Spinal cord (tissue), 10 donors: ENCODE data around the gene CD46. TPM values are rescaled to one million over a fixed set of nuclear protein-coding genes. Genes with fewer than 3 reads are reported as not detected.
"Not testable (repeated sequence)": the region's sequence is repeated elsewhere in the genome, so short reads cannot be mapped to it uniquely, and the experiment has no call there.

Experiments used
- DNase-seq, 6 donors: peaks; one replicate each; pipeline versions ENCODE4 v3.0.0 to v3.0.0-alpha.2; 2013 to 2015; ENCODE audit warnings: low spot score in 6 of 6, low read depth in 4 of 6
- H3K27ac ChIP-seq: one replicate; pipeline ENCODE4 v1.5.1; 2013; ENCODE audit warnings: low read depth, low read length, control low read depth
- H3K27me3 ChIP-seq: one replicate; pipeline ENCODE4 v1.6.1; 2013; ENCODE audit warnings: low read length; ENCODE audit not compliant: control insufficient read depth, insufficient read depth
- H3K36me3 ChIP-seq: one replicate; pipeline ENCODE4 v1.6.1; 2013; ENCODE audit warnings: low read length; ENCODE audit not compliant: control insufficient read depth, insufficient read depth
- H3K4me1 ChIP-seq: one replicate; pipeline ENCODE4 v1.6.1; 2013; ENCODE audit warnings: low read length; ENCODE audit not compliant: control insufficient read depth, insufficient read depth
- H3K4me3 ChIP-seq: one replicate; pipeline ENCODE4 v1.5.1; 2013; ENCODE audit warnings: low read depth, low read length, control low read depth
- H3K9me3 ChIP-seq: one replicate; pipeline ENCODE4 v1.6.1; 2013; ENCODE audit warnings: low read length; ENCODE audit not compliant: control insufficient read depth, insufficient read depth
- WGBS: methylation state at CpG from one replicate; pipeline ENCODE4 v1.1.5; 2013; ENCODE audit warnings: missing lambda C conversion rate; ENCODE audit not compliant: insufficient coverage; 5-methylcytosine and 5-hydroxymethylcytosine counted together
- polyA plus RNA-seq, 2 donors: library from polyadenylated mRNA; unstranded; fragments of 120-200 nt; gene quantifications; one replicate each; pipeline ENCODE4 v1.2.1, GENCODE V29; 2013; ENCODE audit not compliant: insufficient read length in 2 of 2
- total RNA-seq, 2 donors: library from RNA; depleted of rRNA in 1 of 2; stranded (reverse); fragments of 120-200 nt in 1 of 2; fragments of >200 nt in 1 of 2; gene quantifications; one replicate each; pipeline versions ENCODE4 v1.2.3 to v1.2.4, GENCODE V29; 2013 to 2014
- donor health status: healthy.

CD46 gene
- total and polyA plus RNA-seq, 4 donors: 71.7 to 119 (median 95.9) TPM

DNA sequence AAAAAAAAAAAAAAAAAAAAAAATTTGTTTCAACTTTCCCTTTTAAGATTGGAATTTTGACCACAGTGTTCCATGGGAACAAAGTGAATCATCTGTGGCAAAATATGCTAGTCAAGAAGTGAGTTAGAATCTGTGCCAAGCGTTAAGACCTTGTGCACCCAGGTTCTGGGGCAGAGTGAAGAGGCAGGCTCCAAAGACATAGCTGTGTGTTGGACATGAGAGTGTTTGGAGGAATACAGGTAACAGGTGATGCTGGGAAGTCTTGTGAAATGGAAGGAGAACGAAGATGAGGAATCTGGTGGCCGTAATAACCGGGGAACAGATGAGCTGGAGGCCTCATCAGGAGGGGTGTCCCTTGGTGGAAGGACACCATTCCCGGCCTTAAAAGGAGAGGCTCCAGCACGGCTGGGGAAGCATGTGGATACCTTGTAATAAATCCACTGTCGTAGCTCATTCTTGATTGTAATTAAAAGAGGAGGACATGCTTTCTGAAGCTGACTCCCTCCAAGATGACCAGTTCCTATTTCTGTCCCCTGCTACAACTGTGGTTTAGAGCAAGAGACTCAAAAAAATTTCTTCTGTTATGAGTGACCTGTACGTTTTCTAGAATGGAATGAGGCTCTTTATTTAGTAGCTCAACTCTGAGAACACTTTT lies 14.2 kb upstream of the CD46 start:
- not testable (repeated sequence) for H3K9me3 ChIP-seq
- WGBS: 93% methylated on average over 7 of the region's 8 CpGs

DNA sequence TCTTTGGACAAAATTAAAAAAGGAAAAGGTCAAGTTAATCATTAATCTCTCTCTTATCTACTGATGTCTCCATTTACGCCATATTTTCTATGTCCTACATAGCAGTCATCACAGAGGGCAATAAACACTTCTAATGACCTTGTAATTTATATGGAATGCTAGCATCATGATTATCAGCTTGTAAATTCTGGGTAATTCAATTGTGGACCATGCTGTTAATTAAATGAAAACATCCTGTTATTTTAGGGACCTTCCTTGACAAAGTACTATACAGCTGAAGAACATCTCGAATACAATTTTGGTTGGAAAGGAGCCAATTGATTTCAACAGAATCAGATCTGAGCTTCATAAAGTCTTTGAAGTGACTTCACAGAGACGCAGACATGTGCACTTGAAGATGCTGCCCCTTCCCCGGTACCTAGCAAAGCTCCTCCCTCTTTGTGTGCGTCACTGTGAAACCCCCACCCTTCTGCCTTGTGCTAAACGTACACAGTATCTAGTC lies 13.6 kb upstream of the CD46 start:
- not testable (repeated sequence) for DNase-seq, H3K27me3 ChIP-seq, H3K4me1 ChIP-seq, H3K9me3 ChIP-seq, H3K36me3 ChIP-seq, H3K4me3 ChIP-seq, H3K27ac ChIP-seq
- WGBS: 33% methylated on average over 1 of the region's 6 CpGs

More for the DNA sequence above, 14.2 kb upstream of the CD46 start:
- H3K36me3 ChIP-seq, H3K4me3 ChIP-seq, H3K4me1 ChIP-seq, H3K27me3 ChIP-seq, H3K27ac ChIP-seq, DNase-seq: not testable (repeated sequence)

DNA sequence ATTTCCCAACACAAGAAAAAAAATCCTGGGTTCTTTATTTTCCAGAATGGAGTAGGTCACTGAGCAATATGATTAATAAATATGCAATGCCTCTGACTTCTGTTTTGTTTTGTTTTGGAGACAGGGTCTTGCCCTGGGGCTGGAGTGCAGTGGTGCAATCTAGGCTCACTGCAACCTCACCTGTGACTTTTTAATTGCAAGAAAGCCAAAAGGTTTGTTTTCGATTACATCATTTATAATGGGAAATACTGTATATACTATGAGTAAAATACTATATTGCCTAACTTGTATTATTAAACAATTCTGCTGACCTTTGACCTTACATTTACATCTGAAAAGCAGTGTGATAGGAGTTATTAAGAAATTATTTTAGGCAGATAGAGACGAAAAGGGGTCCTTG lies 11.6 kb upstream of the CD46 start:
- no peak overlapping the region for H3K27ac ChIP-seq
- H3K27me3 ChIP-seq: no peaks in the 10 kb centered on the region
- H3K4me1 ChIP-seq: no peaks in the 10 kb centered on the region
- WGBS: no CpG with 5 or more reads among the region's 2 CpGs
- no peaks in the 10 kb centered on the region for H3K36me3 ChIP-seq
- no peak overlapping the region for H3K4me3 ChIP-seq
- H3K9me3 ChIP-seq: no peaks in the 10 kb centered on the region
- DNase-seq: no peak

DNA sequence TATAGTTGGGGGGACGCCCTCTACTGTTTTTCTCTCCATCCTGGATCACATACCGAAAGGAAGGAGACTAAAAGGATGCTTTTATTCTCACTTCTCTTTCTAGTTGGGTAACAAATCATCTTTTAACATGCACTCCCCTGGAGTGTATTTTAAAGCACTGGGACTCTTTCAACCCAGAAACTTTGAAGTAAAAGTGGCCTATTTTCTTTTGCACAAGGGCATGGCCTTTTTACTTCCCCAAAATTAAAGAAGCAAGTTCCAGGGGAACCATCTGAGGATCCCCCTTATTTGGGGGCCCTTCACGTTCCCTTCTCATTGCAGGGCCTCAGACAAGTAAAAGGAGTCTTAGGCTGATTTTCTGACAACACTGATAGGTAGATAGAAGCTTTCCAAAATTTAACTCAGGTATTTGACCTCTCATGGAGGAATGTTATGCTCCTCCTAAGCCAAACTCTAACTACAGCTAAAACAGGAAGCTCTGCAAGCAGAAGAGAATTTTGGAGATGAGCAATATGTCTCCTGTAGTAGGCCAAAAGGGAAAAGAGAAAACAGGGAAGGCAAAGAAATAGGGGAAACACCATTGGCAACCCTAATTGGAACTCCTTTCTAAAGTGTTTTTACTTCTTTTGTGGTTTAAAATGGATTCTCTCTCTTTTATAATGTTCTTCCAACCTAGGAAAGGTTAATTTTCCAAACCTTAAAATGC lies 8.9 kb upstream of the CD46 start:
- no peak overlapping the region for H3K4me3 ChIP-seq

DNA sequence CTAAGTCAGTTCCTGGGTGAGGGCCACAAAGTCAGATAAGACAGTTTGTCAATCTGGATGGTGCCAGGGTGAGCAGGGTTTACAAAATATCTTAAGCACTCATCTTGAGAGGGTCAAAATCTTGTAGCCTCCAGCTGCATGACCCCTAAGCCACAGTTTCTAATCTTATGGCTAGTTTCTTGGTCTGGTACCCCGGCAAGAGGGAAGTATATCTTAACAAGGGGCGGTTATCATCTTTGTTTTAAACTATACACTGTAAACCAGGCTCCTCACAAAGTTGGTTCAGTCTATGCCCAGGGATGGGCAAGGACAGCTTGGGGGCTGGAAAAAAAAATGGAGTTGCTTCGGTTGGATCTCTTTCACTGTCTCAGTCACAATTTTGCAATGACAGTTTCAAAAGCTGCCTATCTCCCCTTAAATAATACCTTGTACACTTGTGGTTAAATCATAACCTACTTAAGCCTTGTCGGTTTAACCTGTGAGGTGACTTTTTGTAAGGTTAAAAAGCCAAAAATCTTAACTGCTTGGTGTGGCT lies 7.8 kb upstream of the CD46 start:
- no peaks in the 10 kb centered on the region for H3K9me3 ChIP-seq
- H3K4me3 ChIP-seq: no peak overlapping the region
- H3K4me1 ChIP-seq: no peaks in the 10 kb centered on the region
- DNase-seq: no peak
- H3K36me3 ChIP-seq: no peaks in the 10 kb centered on the region
- H3K27me3 ChIP-seq: no peaks in the 10 kb centered on the region
- WGBS: no CpG with 5 or more reads among the region's 4 CpGs
- no peak overlapping the region for H3K27ac ChIP-seq

More for the DNA sequence above, 8.9 kb upstream of the CD46 start:
- H3K36me3 ChIP-seq: no peaks in the 10 kb centered on the region
- H3K4me1 ChIP-seq: no peaks in the 10 kb centered on the region
- no CpG with 5 or more reads among the region's 3 CpGs for WGBS
- H3K27ac ChIP-seq: no peak overlapping the region
- no peaks in the 10 kb centered on the region for H3K9me3 ChIP-seq
- DNase-seq: no peak
- no peaks in the 10 kb centered on the region for H3K27me3 ChIP-seq

DNA sequence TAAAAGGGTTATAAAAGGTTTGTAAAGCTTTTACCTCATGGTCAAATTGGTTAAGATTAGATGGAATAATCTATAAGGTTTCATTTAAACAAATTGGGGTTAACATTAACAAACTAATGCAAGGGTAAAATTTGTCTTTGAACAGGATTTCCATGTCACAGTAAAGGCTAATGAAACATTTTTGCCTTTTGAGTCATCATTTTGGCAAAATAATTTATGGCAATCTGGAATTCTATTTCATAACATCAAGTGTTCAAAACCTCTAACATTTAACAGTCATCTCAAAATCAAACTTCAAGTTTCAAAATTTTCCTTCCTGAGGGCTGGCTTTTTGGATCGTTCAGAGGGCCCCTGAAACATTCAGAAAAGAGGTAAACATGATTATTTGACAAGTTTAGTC lies 6.6 kb upstream of the CD46 start:
- no peaks in the 10 kb centered on the region for H3K36me3 ChIP-seq
- H3K4me1 ChIP-seq: no peaks in the 10 kb centered on the region
- H3K4me3 ChIP-seq: no peak overlapping the region
- no CpG with 5 or more reads among the region's 1 CpG for WGBS
- DNase-seq: no peak
- H3K27me3 ChIP-seq: no peaks in the 10 kb centered on the region
- H3K27ac ChIP-seq: no peak overlapping the region
- no peaks in the 10 kb centered on the region for H3K9me3 ChIP-seq

DNA sequence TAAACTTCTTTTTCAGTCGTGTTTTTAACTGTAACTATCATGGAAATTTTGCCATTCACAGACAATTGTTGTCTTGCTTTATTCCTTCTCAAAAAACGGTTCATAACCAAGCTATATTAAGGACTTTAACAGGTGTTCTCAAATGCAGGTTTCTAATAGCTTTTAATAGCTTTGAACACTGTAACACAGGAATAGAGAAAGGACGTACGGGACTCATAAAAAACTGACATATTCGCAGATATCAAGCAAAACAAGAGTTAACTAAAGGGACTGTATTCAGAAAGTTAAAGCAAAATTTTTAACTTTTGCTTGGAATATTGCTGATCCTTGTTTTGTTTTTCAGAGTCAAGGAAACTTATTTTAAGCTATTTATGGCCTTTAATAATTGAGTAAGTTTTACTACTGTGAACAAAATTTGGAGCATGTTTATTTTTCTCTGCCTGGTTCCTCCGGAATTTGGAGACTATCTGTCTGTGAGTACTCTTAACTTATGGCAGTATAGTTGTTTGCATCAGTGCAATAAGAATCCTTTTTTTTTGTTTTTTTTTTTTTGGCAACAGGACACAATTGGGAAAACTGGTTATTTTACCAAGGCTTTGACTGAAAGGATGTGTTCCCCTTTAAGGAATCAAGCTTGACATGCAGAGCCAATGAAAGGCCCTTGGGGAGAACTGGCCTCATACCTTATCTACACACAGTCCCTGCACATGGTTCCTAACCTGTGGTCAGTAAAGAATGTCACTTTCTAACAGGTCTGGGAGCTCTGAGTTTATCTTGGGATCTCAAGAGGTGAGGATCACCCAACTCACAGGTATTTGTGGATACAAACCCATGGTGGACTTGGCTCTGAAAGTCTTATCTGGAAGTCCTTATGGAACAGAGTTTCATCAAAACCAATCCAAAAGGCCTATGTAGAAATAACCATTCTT lies 5.8 kb upstream of the CD46 start:
- H3K27me3 ChIP-seq: no peaks in the 10 kb centered on the region
- WGBS: 71% methylated on average over 1 of the region's 6 CpGs
- H3K4me1 ChIP-seq: no peaks in the 10 kb centered on the region
- no peak for DNase-seq
- no peak overlapping the region for H3K27ac ChIP-seq
- no peaks in the 10 kb centered on the region for H3K9me3 ChIP-seq
- H3K36me3 ChIP-seq: no peaks in the 10 kb centered on the region
- H3K4me3 ChIP-seq: no peak overlapping the region

DNA sequence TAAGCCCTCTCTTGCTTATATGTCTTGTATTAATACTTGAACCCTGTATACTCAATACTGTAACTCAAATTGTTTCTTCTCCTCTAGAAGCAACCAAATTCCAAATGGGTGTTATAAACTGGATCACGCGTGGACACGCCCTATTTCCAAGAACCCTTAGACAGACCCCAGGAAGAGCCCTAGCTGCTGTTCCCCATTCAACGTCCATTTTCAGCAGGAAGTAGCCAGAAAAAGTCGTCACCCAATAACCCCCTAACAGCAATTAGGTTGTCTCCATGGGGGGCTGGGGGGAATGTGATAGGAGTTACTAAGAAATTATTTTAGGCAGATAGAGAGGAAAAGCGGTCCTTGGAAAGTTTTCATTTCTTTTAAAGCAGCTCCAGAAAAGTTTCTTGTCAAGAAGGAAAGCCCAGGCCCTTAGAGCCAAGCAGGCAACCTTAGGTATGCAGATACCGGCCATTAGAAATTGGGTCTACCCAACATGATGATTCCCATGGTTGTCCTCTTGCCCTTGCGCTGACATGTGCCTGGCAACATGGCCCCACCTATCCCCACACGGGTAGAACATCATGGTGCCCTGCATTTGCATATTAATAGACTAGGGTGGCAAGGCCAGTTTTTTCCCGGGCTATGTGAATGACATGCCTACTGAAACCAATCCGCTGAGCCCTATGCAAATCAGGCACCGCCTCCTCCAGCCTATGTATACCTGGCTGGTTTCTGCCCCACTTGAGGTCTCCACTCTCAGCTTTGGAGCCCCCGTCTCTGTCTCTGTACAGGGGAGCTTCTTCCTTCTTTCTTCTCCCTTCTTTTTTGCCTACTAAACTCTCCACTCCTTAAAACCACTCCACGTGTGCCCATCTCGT lies 4.0 kb upstream of the CD46 start:
- DNase-seq: no peak
- Histone ChIP-seq H3K27ac (no peak overlapping the region), H3K4me3 (no peak overlapping the region), H3K27me3 (no peaks in the 10 kb centered on the region), H3K4me1 (peaks cover 7% of the 10 kb centered on the region), H3K9me3 (no peaks in the 10 kb centered on the region), H3K36me3 (peaks cover 2% of the 10 kb centered on the region)
- 91% methylated on average over 12 of the region's 15 CpGs for WGBS
